HL-60/S4 treated with retinoic acid at 250 ng/mL for 4 days and 3 days (cell line): ENCODE data around the gene TEX35.

Experiments
- in situ Hi-C: fragments of 300-500 bp; cut with MboI; formaldehyde crosslinking; loops from 2 replicates; pipeline ENCODE4 v1.7.0; 2022; ENCODE audit warnings: low sequenced_read_pairs

Gene TEX35

DNA sequence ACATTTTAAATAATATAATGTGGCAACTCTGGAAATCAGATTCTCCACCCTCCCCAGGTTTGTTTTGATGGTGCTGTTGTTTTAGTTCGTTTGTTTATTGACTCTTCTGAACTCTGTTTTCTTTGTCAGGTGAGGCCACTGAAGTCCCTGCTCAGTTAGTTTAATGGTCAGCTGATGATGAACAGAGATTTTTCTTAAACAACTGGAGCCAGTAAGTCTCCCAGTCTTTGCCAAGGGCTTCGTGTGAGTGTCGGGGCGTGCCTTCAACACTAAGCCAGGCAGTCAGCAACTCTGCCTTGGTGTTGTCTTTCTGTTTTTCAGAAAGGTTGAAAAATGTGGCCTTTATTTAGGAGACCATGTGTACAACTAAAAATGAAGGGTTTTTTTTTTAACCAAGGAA, 58.9 kb downstream of the TEX35 start:
- in situ Hi-C loops = no loop called here
